K562 (cell line): ENCODE data around the gene CGGBP1. TPM values are rescaled to one million over a fixed set of nuclear protein-coding genes. Genes with fewer than 3 reads are reported as not detected.

Experiments used
- ARID3B ChIP-seq: fragments of 250-450 bp; sonication (Bioruptor Pico); IDR thresholded peaks from 2 replicates; pipeline ENCODE4 v1.4.0; 2020; ENCODE audit warnings: borderline replicate concordance
- CBFA2T2 ChIP-seq: fragments of 450-650 bp; conservative IDR thresholded peaks from 2 replicates; pipeline ENCODE4 v1.6.1; 2017; ENCODE audit warnings: mild to moderate bottlenecking
- FOXA3 ChIP-seq, 2 experiments: fragments of 450-650 bp in 1 of 2; sonication (generic) in 1 of 2; formaldehyde crosslinking; IDR thresholded peaks in 1 of 2; conservative IDR thresholded peaks in 1 of 2; 2 replicates each; pipeline versions ENCODE4 v1.4.0 to v1.8.0; 2020 to 2022; ENCODE audit warnings: mild to moderate bottlenecking in 2 of 2, missing genetic modification reagents in 1 of 2
- FOXK1 ChIP-seq: sonication (generic); formaldehyde crosslinking; IDR thresholded peaks from 2 replicates; pipeline ENCODE4 v1.8.0; 2022; ENCODE audit warnings: missing genetic modification reagents, mild to moderate bottlenecking, borderline replicate concordance
- ILK ChIP-seq: fragments of 450-650 bp; IDR thresholded peaks from 2 replicates; pipeline ENCODE4 v1.6.1; 2016; ENCODE audit warnings: missing genetic modification characterization, low read depth, mild to moderate bottlenecking, missing compliant biosample characterization, moderate library complexity, borderline replicate concordance
- KDM2B ChIP-seq: fragments of 250-450 bp; sonication (Bioruptor Pico); IDR thresholded peaks from 2 replicates; pipeline ENCODE4 v1.8.0; 2021; ENCODE audit warnings: mild to moderate bottlenecking, moderate library complexity
- MAZ ChIP-seq, 2 experiments: fragments of 450-650 bp in 1 of 2; sonication (generic) in 1 of 2; formaldehyde crosslinking; IDR thresholded peaks in 1 of 2; conservative IDR thresholded peaks in 1 of 2; 2 replicates each; pipeline versions ENCODE4 v1.4.0 to v1.5.0; 2020; ENCODE audit warnings: mild to moderate bottlenecking in 1 of 2, missing genetic modification reagents in 1 of 2
- MCM2 ChIP-seq: fragments of 450-650 bp; IDR thresholded peaks from 2 replicates; pipeline ENCODE4 v1.6.1; 2017; ENCODE audit warnings: low read depth, mild to moderate bottlenecking
- NCOA6 ChIP-seq: fragments of 450-650 bp; IDR thresholded peaks from 2 replicates; pipeline ENCODE4 v1.6.1; 2017; ENCODE audit warnings: mild to moderate bottlenecking
- NELFE ChIP-seq: IDR thresholded peaks from 2 replicates; pipeline ENCODE4 v1.6.1; 2011; ENCODE audit warnings: mild to moderate bottlenecking; ENCODE audit not compliant: insufficient read depth, insufficient read length
- NKRF ChIP-seq: fragments of 450-650 bp; IDR thresholded peaks from 2 replicates; pipeline ENCODE4 v1.6.1; 2016; ENCODE audit warnings: borderline replicate concordance
- PHF21A ChIP-seq: fragments of 450-650 bp; IDR thresholded peaks from 2 replicates; pipeline ENCODE4 v1.6.1; 2017; ENCODE audit warnings: low read depth, borderline replicate concordance
- POLR2AphosphoS5 ChIP-seq: IDR thresholded peaks from 2 replicates; pipeline ENCODE4 v1.6.1; 2011; ENCODE audit warnings: mild to moderate bottlenecking, low read depth, low read length, moderate library complexity; ENCODE audit not compliant: control insufficient read depth, insufficient read depth
- PYGO2 ChIP-seq: fragments of 450-650 bp; IDR thresholded peaks from 2 replicates; pipeline ENCODE4 v1.6.1; 2016; ENCODE audit warnings: mild to moderate bottlenecking, missing genetic modification characterization, moderate library complexity, missing compliant biosample characterization
- TRIM28 ChIP-seq: fragments of 450-650 bp; IDR thresholded peaks from 2 replicates; pipeline ENCODE4 v1.6.1; 2017
- ZBTB43 ChIP-seq: sonication (generic); formaldehyde crosslinking; IDR thresholded peaks from 2 replicates; pipeline ENCODE4 v1.8.0; 2023; ENCODE audit warnings: mild to moderate bottlenecking, missing genetic modification reagents
- ZFP30 ChIP-seq: fragments of 250-450 bp; sonication (Bioruptor Pico); IDR thresholded peaks from 2 replicates; pipeline ENCODE4 v1.8.0; 2022; ENCODE audit warnings: moderate library complexity, mild to moderate bottlenecking, inconsistent platforms, borderline replicate concordance
- ZNF274 ChIP-seq: IDR thresholded peaks from 2 replicates; pipeline ENCODE4 v1.6.1; 2011; ENCODE audit warnings: low read depth, mild to moderate bottlenecking, low read length, moderate library complexity, borderline replicate concordance
- ZNF507 ChIP-seq: conservative IDR thresholded peaks from 2 replicates; pipeline ENCODE4 v1.6.1; 2017; ENCODE audit warnings: missing genetic modification characterization, missing compliant biosample characterization
- ZNF586 ChIP-seq: fragments of 450-650 bp; formaldehyde crosslinking; conservative IDR thresholded peaks from 2 replicates; pipeline ENCODE4 v1.4.0; 2020; ENCODE audit warnings: mild to moderate bottlenecking, moderate library complexity
- ZNF655 ChIP-seq: fragments of 250-450 bp; sonication (Bioruptor Pico); IDR thresholded peaks from 2 replicates; pipeline ENCODE4 v1.5.0; 2021
- ZNF830 ChIP-seq: fragments of 250-450 bp; sonication (Bioruptor Pico); IDR thresholded peaks from 2 replicates; pipeline ENCODE4 v1.5.0; 2021; ENCODE audit warnings: mild to moderate bottlenecking
- polyA plus RNA-seq, 8 experiments: library from polyadenylated mRNA; depleted of rRNA in 4 of 8; stranded (reverse) in 5 of 8; unstranded in 3 of 8; fragments of >200 nt; fragmentation: Nextera tagmentation in 2 of 8; fragmentation: Illumina TruSeq in 1 of 8; extraction: Ambion mirVana in 2 of 8; extraction: Trizol in 1 of 8; gene quantifications; 2 replicates each; pipeline versions ENCODE4 v1.2.1 to v1.2.3, GENCODE V29; 2011 to 2014; ENCODE audit warnings: inconsistent platforms in 1 of 8, missing spikeins in 1 of 8
- total RNA-seq, 7 experiments: library from RNA; depleted of rRNA in 6 of 7; stranded (reverse); fragments of >200 nt in 6 of 7; fragmentation: Illumina TruSeq in 2 of 7; extraction: Trizol in 2 of 7; gene quantifications; 2 replicates each; pipeline versions ENCODE4 v1.2.1 to v1.2.3, GENCODE V29; 2011 to 2021; ENCODE audit warnings: low replicate concordance in 1 of 7

Gene CGGBP1
- total and polyA plus RNA-seq, 9 of the 15 experiments (the other 6 are each of a cell fraction or from before 2014, with no cell fraction given) = 14.4 to 47.8 (median 37.8) TPM

- TF ChIP-seq NKRF (no peak), ZNF586 (no peak), PYGO2 (no peak), NELFE (no peak), PHF21A (no peak), MCM2 (no peak), ZBTB43 (no peak), NCOA6 (peak; percentile 63; the same call in 1 of the 2 replicates), ARID3B (CRISPR knock-in tag) (no peak), CBFA2T2 (no peak), ILK (tag) (no peak), ZNF830 (CRISPR knock-in tag) (no peak), FOXA3 (CRISPR knock-in tag; conservative IDR thresholded peaks at IDR 0.05 in 1 of 2, IDR thresholded peaks at IDR 0.05 in 1 of 2) (no peak), ZFP30 (no peak), MAZ (CRISPR knock-in tag; conservative IDR thresholded peaks at IDR 0.05 in 1 of 2, IDR thresholded peaks at IDR 0.05 in 1 of 2) (peak; percentile 69 to 74), ZNF507 (no peak), TRIM28 (no peak), KDM2B (CRISPR knock-in tag) (no peak), ZNF274 (no peak), POLR2AphosphoS5 (no peak; the same call in 1 of the 2 replicates), ZNF655 (CRISPR knock-in tag) (no peak), FOXK1 (no peak)
These were observed at the start of gene CGGBP1, which contains the start of gene ZNF654 (continued) for GRCh38 chr3:88058581-88059379.
